Neural crest cell (in vitro differentiated cells): Measurements from ENCODE around the gene ZNF536. TPM values are rescaled to one million over a fixed set of nuclear protein-coding genes. Genes with fewer than 3 reads are reported as not detected.

Source experiments
- DNase-seq: peaks from one replicate; pipeline ENCODE4 v3.0.0; 2021; ENCODE audit warnings: low read depth, mixed read lengths, low spot score
- H3K27ac Mint-ChIP-seq: one replicate; pipeline ENCODE4 v1.8.0; 2021; ENCODE audit warnings: mild to moderate bottlenecking, mixed read lengths; ENCODE audit not compliant: unreplicated experiment
- H3K27me3 Mint-ChIP-seq: 2 replicates; pipeline ENCODE4 v1.8.0; 2021; ENCODE audit warnings: low read depth, mild to moderate bottlenecking, mixed read lengths
- H3K36me3 Mint-ChIP-seq: 2 replicates; pipeline ENCODE4 v1.8.0; 2021; ENCODE audit warnings: low read depth, mild to moderate bottlenecking, mixed read lengths
- H3K4me1 Mint-ChIP-seq: 2 replicates; pipeline ENCODE4 v1.8.0; 2021; ENCODE audit warnings: mixed read lengths
- H3K4me3 Mint-ChIP-seq: one replicate; pipeline ENCODE4 v1.8.0; 2021; ENCODE audit warnings: mild to moderate bottlenecking, mixed read lengths
- H3K9me3 Mint-ChIP-seq: 2 replicates; pipeline ENCODE4 v1.8.0; 2021; ENCODE audit warnings: mixed read lengths
- CTCF ChIP-seq: fragments of 200-600 bp; sonication (generic); conservative IDR thresholded peaks from 2 replicates; pipeline ENCODE4 v1.5.0; 2021; ENCODE audit warnings: antibody characterized with exemption, mild to moderate bottlenecking
- total RNA-seq: library from RNA; stranded (reverse); gene quantifications from 2 replicates; pipeline ENCODE4 v1.2.1, GENCODE V29; 2021

ZNF536 gene
- total RNA-seq, 1 donor from 2014 or later = 22.0 TPM

- TF ChIP-seq CTCF = no peak
- H3K9me3 Mint-ChIP-seq = no peaks in the 10 kb centered on the region
- peaks cover 17% of the 10 kb centered on the region for H3K4me1 Mint-ChIP-seq
- no peaks in the 10 kb centered on the region for H3K36me3 Mint-ChIP-seq
- no peak for DNase-seq
- H3K4me3 Mint-ChIP-seq = no peak overlapping the region
- peak overlapping the region; percentile 68 for H3K27ac Mint-ChIP-seq
- no peaks in the 10 kb centered on the region for H3K27me3 Mint-ChIP-seq
Measured at GRCh38 chr19:30351774-30352173, 20.4 kb upstream of the ZNF536 start.

GRCh38 chr19:30353394-30353945, 18.7 kb upstream of the ZNF536 start:
- no peak for DNase-seq
- H3K4me3 Mint-ChIP-seq = no peak overlapping the region
- H3K27ac Mint-ChIP-seq = peak overlapping the region; percentile 45
- H3K4me1 Mint-ChIP-seq = peaks cover 17% of the 10 kb centered on the region
- H3K9me3 Mint-ChIP-seq = no peaks in the 10 kb centered on the region
- TF ChIP-seq CTCF = no peak
- H3K36me3 Mint-ChIP-seq = no peaks in the 10 kb centered on the region
- H3K27me3 Mint-ChIP-seq = no peaks in the 10 kb centered on the region

- Mint-ChIP-seq H3K4me1 (peaks cover 27% of the 10 kb centered on the region), H3K36me3 (no peaks in the 10 kb centered on the region), H3K4me3 (no peak overlapping the region), H3K9me3 (no peaks in the 10 kb centered on the region), H3K27ac (no peak overlapping the region), H3K27me3 (no peaks in the 10 kb centered on the region)
- DNase-seq = no peak
- no peak for TF ChIP-seq CTCF
Measured at GRCh38 chr19:30355586-30355985, 16.6 kb upstream of the ZNF536 start.

GRCh38 chr19:30356951-30357579, 15.1 kb upstream of the ZNF536 start:
- H3K27ac Mint-ChIP-seq = no peak overlapping the region
- H3K27me3 Mint-ChIP-seq = no peaks in the 10 kb centered on the region
- TF ChIP-seq CTCF = no peak
- no peaks in the 10 kb centered on the region for H3K36me3 Mint-ChIP-seq
- H3K4me3 Mint-ChIP-seq = no peak overlapping the region
- peaks cover 30% of the 10 kb centered on the region for H3K4me1 Mint-ChIP-seq
- no peaks in the 10 kb centered on the region for H3K9me3 Mint-ChIP-seq
- no peak for DNase-seq

GRCh38 chr19:30357580-30357954, 14.6 kb upstream of the ZNF536 start:
- Mint-ChIP-seq H3K27me3 (no peaks in the 10 kb centered on the region), H3K27ac (peak overlapping the region; percentile 62), H3K4me1 (peaks cover 31% of the 10 kb centered on the region), H3K9me3 (no peaks in the 10 kb centered on the region), H3K4me3 (no peak overlapping the region), H3K36me3 (no peaks in the 10 kb centered on the region)
- TF ChIP-seq CTCF = no peak
- DNase-seq = no peak
